HG03060 (cell line): ENCODE measurements around the gene VAMP2.

ENCODE experiments used
- ATAC-seq: cut with Tn5 transposase; IDR thresholded peaks from one replicate; pipeline ENCODE4 v1.9.1; 2021; ENCODE audit warnings: low read depth, moderate number of reproducible peaks; ENCODE audit not compliant: unreplicated experiment

VAMP2 gene

DNA sequence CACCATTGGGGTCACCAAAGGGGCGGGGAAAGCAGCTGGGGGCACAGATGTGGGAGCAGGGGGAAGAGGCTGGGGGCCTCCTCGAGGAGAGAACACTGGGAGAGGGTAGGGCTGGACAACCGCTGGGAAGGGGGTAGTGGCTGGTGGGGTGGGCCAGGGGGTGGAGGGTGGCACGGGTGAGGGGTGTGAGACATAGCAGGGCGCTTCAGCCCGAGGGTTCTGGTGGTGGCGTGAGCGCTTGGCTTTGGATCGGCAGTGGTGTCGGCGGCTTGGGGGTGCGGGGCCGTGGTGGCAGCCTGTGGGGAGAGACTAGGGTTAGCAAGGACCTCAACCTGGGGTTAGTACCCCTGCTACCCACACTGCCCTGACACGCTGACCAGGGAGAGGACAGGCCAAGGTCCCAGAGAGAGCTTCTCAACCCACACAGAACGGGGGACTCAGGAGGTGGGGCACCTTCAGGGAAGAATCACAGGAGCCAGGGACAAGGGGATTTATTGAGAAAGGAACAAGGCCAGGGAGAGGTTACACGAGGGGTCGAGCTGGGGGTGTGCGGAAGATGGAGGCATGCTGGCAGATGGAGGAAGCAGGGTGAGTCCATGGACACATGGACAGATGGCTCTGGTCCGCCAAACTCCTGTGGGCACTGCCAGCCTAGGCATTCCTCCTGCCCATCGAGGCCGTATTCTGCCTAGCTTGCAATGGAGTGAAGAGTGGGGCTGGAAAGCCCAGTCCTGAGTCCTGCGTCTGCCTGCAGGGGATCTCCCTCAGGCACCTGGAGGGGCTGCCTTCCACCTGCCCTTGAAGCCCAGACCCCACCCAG, 19.0 kb downstream of the VAMP2 start:
- ATAC-seq: no peak

DNA sequence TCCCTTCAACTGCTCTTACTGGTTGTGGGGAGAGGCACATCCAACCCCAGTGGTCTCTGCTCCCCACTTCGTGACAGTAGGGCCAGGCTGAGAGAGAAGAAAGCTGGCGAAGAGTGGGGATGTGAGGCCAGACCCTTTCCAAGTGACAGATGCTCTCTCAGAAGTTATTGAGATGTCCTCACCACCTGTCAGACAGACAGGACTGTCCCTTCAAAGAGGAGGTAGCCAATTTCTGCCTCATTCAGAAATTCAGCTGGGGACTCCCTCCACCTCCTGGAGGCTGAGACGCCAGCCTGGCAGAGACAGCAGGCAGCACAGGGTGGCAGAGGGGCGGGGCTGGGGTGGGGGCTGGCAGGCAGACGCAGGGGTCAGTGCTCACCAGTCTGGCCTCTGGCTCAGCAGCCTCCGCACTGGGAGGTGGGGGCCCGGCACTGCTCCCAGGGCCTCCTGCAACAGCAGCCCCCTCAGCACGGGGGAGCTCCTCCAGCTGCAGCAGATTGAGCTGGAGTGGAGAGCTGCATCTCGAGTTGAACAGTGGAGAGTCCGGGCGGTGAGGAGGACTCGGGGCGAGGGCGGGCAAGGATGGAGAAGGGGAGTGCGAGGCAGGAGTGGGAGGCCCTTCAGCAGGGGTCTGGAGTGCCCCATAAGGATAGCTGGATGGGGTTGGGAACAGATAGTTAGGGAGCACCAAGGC, 19.7 kb downstream of the VAMP2 start:
- ATAC-seq: no peak

DNA sequence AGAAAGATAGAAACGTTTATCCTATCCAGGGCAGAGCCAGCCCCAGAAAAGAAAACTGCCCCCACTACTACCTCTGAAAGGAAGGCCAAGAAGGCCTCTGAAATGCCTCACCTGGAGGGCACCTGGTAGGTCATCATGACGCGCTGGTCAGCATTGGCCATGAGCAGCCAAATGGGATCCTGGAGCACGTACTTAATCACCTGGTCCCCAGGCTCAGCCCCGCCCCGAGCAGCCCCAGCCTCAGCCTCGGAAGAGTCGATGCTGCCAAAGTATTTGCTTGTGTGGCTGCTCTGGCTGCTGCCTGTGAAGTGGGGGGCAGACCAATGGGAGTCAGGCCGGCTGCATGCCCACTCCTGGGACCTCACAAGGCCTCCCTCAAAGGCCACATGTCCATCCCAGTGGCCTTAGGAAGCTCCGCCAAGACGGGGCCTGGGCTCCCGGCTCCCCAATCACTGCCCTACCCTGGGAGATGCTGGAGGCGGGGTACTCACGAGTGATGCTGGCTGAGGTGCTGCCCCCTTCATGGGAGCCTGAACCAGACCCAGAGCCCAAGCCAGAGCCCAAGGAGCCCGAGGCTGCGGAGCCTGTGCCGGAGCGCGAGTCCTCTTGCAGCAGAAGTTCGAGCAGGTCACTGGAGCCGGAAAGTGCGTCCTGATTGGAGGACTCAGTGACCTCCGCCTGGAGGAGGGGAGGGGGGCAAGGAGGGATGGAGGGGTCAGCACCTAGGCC, 20.4 kb downstream of the VAMP2 start:
- ATAC-seq: no peak

DNA sequence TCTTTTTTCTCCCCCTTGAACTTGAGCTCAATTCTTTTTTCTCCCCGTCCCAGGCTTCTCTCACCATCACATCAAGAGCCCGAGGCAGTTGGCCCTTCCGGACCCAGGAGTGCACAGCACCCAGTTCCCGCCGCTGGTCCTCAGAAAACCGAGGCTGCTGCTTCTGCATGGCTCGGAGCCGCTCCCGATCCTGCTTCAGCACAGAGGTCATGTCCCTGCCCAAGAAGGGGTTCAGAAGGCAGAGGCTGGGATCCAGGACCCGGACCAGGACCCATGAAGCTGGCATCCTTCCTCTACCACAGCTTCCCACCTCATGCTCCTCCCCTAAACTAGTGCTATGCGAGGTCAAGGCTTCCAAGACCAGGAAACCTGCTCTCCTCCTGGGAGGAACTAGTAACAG, 21.0 kb downstream of the VAMP2 start:
- no peak for ATAC-seq

DNA sequence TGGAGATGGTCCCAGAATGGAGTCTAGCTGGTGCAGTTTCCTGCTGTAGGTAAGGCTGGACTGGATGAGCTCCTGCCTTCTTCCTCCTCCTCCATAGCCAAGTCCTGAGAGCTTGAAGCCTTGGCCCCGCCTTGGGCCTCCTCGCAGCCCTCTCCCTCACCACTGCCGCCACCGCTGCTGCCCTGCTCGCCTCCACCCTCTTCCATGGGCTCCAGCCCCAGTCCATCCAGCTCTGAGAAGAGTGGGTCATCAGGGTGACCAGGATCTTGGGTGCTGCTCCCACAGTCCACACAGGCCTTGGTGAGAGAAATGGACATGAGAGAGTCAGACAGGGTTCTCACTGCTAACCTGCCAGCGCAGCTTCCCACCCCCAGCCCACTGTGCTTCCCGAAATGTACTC, 21.7 kb downstream of the VAMP2 start:
- no peak for ATAC-seq

DNA sequence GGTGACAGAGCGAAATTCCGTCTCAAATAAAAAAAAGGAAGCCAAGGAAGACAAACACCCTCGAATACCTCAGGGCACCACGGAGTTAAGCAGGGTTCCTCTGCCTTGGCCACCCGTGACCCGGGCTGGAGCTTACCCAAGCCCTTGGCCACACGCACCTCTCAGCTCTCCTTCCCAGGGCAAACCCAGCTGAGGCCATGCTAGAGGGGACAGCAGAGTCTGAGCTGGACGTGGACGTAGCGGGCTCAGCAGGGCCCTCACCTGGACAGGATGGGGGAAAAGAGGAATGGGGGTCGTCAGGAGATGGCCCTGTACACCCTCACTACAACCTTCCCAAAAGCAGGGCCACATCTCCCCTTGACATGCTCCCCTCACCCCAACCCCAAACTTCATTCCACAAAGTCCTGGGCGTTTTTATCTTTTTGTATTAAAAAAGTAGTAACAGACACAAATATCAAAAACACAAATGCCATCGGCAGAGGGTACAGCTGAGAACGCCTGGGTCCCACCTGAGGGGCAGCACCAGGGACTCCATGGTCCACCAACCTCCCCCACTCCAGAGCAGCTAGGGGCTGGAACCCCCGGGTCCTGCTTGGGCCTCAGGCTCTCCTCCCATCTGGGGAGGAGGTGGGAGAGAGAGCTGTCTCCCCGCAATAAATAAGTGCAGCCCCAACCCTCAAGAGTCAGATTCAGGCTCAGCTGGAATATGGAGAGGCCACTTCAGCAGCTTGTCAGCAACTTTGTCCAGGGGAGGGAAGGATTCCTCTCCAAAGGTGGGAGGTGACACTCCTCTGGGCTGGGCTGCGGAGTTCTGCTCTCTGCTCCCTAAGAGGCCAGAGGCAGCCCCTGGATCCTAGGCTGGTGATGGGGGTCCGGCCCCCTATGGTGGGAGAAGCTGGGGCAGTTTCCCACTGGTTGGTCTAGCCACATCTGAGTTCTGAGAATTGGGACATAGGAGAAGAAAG, 22.4 kb downstream of the VAMP2 start:
- no peak for ATAC-seq

DNA sequence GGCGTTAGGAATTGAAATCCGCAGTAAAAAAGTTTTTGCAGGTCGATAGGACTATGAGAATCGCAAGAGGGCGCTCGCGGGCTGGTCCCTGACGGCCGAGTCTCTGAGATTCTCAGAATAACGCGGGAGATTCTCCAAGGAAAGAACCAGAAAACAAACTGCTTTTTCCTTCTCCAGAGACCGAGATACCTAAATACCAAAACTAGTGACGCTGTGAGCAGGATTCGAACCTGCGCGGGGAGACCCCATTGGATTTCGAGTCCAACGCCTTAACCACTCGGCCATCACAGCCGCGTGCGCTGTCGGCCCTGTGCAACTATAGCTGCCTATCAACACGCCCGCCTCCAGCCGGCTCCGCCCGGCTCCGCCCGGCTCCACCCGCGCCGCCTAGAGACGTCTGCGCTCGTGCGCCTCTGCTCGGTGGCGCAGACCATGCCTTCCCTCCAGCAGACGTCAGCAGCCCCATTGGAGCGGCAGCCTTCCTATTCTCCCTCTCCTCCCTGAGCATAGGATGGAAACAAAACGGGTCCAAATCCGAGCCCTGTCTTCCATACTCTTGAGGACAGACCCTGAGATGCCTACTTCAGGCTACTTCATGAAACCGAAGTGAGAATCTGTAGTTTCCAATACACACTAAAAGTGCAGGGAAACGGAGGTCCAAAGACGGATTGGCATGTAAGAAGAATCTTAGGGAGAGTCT, 23.9 kb downstream of the VAMP2 start:
- ATAC-seq: peak; percentile 63

DNA sequence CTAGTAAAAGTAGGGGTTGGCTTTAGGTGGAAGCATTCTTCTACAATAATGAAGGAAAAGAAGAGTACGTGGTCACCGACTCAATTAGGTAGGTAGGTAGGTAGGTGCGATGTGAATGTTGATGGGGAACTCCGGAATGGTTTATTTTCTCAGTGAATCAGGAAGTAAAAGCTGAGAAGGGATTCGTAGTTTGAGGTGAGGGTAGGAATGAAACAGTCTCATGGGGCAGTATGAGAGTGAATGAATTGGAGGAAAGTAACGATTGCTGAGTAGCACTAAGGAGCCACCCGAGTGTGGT, 24.4 kb downstream of the VAMP2 start:
- no peak for ATAC-seq

DNA sequence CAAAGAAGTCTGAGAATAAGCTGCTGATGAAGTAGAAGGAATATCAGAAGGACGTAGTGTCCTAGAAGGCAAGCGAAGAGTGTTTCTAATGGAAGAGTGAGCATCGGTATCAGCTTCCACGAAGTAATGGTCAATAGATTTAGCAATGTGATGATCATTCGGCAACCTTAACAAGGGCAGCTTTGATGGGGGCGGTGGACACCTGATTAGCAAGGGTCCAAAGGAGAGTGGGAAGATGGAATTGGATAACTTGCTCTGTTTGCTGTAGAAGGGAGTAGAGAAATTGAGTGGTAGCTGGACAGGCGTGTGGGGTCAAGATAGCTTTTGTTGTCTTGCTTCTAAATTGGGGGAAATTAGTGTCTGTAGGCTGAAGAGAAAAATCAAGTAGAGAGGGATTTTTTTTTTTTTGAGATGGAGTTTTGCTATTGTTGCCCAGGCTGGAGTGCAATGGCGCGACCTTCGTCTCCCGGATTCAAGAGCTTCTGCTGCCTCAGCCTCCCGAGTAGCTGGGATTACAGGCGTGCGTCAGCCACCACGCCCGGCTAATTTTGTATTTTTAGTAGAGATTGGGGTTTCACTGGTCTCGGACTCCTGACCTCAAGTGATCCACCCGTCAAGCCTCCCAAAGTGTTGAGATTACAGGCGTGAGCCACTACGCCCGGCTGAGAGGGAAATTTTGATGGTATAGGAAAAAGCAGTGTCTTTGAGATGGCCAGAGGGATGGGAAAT, 24.9 kb downstream of the VAMP2 start:
- no peak for ATAC-seq

DNA sequence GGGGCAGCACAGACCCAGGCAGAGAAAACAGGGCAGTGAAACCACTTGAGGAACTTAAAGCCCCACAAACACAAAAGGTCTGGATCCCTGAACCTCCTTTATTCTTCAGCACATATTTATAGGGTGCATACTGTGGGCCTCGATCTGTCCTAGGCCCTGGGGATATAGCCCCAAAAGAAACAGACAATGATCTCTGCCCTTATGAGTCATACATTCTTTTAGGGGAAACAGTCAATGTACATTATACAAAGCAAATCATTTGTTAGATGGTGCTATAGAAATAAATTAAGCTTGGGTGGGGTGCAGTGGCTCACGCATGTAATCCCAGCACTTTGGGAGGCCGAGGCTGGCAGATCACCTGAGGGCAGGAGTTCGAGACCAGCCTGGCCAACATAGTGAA, 28.8 kb downstream of the VAMP2 start:
- no peak for ATAC-seq

DNA sequence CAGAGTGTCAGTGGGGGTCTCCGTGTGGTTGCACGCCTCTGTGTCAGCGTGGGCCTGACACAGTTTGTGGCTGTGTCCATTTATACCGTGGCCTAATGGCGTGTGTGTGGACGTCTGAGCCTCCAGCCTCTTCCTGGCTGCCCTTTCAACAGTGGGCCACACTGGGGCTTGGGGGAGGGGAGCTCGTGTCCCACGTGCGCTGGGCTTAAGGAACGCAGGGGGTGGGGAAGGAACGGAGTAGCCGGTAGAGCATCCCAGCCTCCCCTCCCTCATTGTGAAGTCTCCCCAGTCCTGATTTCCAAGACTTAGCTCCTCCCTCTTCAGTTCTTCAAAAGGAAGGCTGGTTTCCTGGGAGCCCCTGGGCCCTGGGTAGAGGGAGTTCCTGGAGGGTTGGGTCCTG, 29.3 kb downstream of the VAMP2 start:
- no peak for ATAC-seq

DNA sequence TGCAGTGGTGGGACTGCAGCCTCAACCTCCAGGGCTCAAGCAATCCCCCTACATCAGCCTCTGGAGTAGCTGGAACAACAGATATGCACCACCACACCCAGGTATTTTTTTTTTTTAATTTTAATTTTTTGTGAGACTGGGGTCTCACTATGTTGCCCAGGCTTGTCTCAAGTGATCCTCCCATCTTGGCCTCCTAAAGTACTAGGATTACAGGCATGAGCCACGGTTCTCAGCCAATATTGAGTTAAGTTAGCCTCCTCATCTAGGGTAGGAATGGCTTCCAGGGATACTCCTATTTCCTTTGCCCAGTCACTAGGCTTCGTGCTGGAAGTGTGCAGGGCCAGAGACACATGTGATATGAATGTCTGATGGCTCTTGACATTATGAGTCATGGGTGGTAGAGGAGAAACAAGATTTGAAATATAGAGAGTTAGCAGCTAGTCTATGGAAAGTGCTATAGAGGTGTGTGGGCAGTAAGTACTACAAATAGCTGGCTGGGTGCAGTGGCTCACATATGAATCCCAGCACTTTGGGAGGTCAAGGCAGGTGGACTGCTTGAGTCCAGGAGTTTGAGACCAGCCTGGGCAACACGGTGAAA, 30.8 kb downstream of the VAMP2 start:
- no peak for ATAC-seq

DNA sequence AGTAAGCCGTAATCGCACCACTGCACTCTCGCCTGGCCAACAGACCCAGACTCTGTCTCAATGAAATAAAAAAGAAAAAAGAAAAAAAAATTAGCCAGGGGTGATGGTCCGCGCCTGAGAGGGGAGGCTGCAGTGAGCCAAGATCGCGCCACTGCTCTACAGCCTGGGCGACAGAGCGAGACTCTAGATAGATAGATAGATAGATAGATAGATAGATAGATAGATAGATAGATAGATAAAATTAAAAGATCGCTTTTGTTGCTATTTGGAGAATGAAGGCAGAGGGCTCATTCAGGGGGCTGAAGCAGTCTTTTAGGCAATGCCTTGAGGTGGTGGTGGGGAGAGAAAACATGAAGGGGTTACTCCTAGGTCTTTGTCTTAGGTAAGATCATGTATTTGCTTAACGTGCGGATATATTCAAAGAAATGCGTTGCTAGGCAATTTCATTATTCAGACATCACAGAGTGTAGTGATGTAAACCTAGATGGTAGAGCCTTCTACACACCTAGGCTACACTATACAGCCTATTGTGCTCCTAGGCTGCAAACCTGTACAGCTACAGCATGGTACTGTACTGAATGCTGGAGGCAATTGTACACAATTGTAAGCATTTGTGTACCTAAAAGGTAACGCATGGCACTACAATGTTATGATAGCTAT, 34.5 kb downstream of the VAMP2 start:
- no peak for ATAC-seq

DNA sequence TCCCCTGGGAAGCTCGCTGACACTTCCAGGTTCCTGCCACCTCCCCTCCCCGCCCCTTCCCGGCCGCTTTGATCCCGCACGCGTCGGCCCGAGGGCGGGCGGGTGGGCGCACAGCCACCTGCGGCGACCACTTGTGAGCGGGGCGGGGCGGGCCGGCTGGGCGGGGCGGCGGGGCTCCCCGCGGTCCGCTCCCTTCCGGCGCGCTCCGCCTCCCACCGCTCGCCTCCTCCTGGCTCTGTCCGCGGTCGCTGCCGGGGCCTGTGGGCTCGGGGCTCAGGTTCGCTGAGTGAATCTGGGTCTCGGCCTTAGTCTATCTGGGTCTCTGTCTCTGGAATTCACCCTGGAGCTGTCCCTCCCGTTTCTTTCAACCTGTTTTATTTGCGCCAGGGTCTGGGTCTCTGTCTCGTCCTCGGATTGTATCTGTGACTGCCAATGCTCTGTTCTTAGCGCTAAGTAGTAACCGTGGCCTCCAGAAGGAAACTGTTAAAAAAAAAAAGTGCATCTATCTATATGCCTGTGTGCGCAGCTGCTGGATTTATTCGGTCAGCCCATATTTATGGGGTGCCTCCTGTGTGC, 36.2 kb downstream of the VAMP2 start:
- ATAC-seq: no peak

DNA sequence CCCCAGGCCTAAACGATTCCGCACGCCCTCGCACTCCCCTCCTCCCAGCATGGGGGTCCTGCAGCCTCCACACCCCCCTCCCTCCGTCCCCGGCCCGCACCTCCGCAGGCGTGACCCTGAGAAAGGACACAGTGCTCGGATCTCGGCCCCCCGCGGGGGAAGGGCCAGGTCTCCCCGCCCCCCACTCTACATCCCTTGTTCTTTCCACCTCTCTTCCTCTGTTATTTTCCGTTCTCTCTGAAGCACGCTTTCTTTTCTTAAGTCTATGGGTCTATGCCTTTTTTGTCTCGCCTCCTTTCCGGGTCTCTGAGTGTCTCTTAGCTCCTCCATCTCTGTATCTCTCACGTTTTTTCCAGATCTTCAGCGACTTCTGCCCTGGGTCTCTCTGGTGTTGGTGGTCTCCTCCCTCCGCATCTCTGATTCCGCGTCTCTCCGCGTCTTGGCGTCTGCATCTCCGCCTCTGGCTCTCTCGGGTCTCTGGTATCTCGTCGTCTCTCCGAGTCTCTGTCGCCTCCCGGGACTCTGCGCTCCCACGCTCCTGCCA, 36.7 kb downstream of the VAMP2 start:
- ATAC-seq: no peak

DNA sequence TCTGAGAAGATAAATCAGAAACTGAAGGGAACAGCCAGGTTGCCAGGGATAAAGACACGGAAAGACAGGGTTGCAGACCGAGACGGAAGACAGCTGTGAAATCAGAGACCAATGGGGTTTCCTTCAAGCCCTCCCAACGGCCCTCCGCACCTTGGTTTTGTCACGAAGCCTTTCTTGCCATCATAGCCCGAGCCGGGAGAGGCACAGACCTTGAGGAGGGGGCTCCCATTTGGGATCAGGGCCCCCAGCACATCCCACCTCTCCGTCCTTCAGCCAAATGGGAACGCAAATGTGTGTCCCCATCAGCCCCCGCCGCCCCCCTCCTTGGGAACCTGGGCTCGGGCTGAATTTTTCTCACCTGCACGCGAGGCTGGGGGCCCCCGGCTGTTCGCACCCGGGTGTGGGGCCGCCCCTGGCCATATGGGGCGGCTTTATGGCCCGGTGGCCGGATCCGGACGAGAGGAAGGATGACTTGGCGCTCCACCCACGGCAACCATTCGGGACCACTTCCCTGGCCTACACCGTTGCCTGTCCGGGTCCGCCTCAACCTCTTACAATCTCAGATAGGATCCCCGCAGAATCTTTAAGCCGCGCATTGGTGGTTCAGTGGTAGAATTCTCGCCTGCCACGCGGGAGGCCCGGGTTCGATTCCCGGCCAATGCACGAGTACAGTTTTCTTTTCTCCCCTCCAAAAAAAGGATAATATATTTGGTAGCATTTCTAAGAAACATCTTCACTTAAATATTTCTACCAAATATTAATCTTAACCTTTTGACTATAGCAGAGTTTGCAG, 37.4 kb downstream of the VAMP2 start:
- no peak for ATAC-seq
